8988T (cell line): Measurements from ENCODE around the gene PLEKHA6.
A peak's percentile ranks its signal among the peaks of the same experiment; 100 is the strongest.

Experiments
- DNase-seq: peaks from one replicate; pipeline ENCODE4 v3.0.0; 2011

Gene PLEKHA6

DNA sequence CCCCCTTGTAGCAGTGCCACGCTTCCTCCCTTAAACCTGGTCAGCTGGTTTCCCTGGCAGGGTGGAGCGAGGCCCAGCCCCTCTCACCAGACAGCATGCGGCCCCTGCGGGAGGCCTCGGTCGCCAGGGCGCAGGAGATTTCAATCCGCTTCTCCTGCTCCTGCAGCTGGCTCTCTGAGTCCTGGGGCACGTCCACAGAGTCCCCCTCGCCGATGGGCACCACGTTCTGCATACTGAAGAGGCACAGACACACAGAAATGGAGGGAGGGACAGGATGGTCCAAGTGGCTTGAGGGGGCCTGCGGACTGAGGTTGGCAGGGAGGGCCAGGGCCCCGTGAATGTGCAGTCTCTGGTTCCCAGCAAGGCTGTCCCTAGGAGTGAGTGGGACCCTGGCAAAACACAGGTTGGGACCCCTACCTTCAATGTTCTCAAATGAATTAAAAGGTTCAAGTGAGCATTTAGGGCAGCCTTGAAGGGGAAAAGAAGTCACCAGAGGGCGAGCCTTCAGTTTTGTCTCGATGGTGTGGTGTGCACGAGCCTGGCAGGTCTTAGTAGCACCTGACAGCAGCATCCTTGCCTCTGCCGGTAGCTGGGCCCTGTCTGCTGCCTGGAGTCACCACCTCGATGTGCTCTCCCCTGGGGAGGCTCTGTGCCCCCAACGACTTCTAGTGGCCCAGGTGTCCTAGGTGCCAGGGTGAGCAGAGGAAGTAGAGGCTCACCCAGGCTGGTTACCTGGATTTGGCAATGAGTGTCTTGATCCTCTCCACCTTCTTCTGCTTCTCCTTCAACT, 131.5 kb downstream of the PLEKHA6 start:
- no peak for DNase-seq

DNA sequence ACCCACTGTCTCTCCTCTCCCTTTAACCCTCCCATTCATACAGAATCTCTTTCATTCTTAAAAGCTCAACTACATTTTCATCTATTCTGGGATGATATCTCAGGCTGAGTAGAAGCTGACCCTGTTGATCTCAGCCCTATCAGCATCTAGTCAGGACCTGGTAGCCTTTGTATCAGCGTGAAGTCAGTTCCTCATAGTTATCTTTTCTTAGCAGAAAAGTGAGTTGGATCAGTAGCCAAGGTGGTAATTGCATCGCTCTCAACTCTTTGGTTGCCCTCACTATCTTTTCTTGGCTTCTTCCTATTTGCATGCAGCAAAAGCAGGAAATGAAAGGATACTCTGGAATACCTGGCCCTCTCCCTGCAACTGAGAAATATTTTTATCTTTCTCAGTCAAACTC, 132.4 kb downstream of the PLEKHA6 start:
- no peak for DNase-seq

DNA sequence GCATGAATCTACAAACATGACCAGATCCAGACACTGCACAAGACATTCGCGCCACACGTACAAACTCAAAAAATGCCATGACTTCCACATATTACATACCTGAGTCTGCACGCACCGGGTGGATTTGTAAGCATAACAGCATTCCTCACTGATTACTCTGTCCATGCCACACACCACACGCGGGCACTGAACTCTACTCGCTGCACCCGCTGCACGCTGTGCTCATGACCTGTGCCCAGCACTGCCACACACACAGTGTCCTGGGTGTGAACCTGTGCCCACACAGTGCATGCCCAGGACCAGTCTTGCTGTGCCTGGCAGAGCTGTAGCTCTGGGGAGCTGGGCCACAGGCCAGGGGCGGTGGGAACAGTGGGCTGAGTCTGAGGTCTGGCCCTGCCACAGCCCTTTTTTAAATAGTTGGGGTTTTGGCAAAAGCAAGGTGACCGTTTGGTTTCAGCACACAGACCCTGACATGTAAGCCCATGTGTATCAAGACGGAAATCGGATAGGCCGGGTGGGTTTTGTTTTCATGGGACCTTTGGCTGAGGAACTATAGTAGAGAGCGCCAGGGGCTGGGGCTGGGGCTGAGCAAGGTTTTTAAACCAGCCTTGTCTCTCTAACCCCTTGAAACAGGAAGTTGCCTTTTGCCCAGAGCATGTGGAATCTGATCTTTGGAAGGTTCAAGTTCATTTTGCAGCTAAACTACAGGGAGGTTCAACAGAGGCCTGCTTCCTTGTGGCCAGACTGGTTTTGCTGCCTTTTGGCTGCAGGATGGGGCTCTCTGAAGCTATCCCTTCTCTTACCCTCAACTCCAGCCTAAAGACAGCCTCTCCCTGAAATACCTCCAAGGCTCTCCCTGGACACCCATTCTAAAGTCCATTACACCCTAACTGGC, 133.6 kb downstream of the PLEKHA6 start:
- DNase-seq, result peak; percentile 65

DNA sequence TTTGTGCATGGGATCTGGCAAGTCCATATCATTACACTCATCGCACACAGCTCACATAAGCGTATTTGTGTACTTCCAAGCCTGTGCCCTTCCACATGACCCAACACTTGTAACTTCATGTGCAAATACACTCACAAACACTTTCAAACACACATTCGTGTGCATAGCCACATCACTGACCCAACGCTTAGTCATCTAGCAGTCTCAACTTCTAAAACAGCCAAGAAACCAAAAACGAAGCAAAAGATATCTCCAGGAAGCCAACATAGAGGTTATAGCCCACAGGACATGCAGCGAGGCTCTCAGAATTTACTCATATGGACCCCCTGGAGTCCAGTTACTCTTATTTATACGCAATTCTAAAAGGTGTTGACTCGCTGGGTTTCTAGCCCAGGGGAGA, 135.1 kb downstream of the PLEKHA6 start:
- DNase-seq, result no peak

DNA sequence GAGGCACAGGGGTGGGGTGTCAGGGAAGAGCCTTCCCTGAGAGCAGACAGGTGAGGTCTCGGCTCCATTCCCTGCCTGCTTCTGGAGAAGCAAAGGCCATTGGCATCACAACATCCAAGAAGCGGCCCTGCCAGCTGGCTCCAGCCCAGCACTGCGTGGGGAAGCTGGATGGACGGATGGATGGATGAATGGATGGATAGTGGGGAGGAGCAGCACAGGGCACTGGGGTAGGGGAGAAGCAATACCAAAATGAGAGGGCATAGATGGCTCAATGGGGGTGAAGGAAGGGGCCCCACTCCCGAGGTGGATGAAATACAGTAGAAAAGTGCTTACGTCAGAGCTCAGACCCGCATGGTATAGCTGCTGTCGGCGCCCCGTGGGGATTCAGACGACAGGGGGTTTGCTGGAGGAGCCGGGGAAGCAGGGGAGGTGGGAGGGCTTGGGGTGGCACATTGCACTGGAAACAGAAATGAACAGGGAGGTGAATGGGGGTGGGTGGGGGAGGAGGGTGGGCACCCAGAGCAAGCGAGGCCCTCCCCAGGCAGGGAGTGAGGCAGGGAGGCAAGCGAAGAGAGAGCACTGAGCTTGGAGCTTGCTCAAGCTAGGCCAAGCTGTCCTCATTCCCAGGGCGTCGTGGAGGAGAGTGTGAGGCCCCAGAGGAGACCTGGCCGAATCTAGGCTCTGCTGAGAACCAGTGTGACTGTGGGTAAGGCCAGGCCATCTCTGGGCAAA, 136.4 kb downstream of the PLEKHA6 start:
- no peak for DNase-seq

DNA sequence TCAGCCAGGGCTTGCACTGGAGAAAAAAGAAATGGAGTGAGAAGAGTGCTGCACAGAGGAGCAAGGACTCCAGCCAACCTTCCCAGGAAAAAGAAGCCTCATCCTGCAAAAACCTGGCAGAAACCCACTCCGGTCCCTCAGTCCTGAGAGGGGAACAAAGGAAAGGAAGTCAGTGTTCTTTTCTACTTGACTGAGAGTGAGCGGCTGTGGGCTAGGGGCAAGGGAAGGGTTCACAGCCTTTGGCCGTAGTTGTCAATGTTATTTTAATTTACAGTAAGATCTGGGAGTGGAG, 137.0 kb downstream of the PLEKHA6 start:
- no peak for DNase-seq

DNA sequence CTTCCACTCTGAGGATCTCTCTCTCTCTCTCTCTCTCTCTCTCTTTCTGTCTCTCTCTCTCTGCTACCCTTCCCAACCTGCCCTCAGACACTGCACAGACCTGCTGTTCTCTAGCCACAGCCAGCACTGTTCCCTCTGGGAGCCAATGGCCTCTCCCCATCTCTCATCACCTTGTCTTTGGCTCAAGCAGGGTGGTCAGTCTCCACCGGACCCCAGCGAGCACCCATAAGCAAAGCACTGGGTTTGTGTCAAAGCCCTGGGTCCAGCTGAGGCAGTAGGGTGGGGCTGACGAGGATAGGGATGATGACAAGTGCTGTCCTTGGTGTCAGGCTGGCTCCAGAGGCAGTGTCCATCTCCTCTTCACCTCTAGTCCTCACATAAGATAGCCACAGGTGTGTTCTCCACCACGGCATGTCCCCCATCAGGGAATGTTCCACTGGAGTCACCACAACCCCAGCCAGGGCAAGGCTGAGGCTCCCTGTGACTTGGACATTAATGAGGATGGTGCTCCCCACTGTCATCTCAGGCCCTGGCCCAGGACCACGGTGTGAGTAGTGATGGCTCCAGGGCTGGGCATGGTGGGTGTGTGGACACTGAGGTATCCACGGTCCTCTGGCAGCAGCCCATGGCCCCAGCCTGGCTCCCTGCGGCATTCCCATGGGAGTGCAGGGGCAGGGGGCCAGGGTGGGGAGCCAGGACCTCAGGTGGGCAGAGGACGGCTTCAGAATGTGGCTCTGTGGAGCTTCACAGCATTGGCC, 137.5 kb downstream of the PLEKHA6 start:
- no peak for DNase-seq

DNA sequence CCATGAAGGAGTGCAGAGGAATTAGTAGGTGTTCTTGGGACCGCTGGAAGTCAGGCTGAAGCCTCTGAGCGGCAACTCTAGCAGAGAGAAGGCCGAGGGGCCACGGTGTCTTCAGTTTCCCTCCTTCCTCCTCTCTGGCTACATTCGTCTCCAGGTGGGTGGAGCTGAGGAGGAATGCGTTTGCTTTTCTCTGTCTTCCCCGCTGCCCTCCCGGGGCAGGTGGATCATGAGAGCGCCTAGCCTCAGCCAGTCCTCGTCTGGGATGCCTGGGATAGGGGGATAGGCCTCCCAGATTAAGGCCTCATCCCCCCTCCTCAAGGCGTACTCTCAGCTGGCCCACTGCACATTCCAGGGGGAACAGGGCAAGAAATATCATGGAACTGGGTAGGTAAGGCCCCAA, 138.5 kb downstream of the PLEKHA6 start:
- no peak for DNase-seq

DNA sequence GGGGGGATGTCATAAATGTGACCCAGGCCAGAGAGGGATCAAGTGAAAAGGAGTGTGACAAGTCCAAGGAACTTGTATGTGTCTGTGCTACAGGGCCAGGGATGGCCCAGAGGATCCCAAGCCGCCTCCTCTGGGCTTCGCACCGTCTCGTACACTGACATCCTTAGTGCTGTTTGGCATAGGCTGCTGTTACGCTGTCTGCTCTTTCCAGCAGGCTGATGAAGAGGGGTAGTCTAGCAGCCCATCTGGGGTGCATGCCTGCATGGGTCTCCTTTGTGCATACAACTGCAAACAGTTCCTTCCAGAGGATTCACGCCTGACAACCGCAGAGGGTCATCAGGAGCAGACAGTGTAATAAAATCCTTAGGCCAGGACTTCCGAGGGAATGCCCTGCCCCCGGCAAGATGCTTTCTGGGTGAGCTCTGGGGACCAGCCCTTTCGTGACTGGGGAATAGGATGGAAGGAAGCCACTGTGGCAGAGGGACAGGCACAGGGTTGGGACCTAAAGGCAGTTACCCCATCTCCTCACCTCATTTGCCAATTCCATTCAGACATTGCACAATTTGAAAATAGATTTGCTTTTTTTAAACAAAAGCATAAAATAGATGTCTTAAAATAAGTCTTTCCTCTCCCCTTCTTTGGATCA, 139.6 kb downstream of the PLEKHA6 start:
- DNase-seq, result no peak

DNA sequence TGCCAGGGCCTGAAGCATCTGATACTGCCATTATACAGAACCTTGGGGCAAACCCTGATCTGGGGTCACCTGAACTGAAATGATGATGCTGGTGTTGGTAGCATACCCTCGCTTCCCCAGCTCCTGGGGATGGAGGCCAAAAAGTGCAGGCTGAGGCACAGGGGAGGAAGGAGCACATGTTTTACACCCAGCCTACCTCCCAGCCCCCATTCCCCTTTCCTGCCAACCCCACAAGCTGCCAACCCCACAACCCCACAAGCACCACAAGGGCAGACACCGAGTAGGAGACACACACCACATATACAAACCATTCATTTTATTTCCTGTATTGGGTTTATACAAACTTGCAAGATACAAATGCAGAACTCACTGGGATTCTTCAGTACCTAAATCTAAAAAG, 141.2 kb downstream of the PLEKHA6 start:
- DNase-seq, result no peak

DNA sequence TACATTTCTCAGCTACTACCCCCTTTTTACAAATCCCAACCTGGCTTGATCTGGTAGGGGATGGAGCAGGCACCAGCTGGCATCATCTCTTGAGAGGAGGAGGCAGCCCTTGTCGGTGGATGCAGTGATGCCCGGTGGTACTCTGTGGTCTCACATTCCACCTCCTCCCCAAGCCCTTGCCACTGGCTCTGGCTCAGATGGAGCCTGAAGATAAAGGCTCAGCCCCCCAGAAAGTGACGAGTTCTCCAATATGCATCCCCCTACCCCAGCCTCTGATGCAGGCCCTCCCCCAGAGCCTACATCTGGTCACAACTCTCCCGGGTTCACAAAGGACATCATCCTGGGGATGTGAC, 142.1 kb downstream of the PLEKHA6 start:
- DNase-seq, result no peak

DNA sequence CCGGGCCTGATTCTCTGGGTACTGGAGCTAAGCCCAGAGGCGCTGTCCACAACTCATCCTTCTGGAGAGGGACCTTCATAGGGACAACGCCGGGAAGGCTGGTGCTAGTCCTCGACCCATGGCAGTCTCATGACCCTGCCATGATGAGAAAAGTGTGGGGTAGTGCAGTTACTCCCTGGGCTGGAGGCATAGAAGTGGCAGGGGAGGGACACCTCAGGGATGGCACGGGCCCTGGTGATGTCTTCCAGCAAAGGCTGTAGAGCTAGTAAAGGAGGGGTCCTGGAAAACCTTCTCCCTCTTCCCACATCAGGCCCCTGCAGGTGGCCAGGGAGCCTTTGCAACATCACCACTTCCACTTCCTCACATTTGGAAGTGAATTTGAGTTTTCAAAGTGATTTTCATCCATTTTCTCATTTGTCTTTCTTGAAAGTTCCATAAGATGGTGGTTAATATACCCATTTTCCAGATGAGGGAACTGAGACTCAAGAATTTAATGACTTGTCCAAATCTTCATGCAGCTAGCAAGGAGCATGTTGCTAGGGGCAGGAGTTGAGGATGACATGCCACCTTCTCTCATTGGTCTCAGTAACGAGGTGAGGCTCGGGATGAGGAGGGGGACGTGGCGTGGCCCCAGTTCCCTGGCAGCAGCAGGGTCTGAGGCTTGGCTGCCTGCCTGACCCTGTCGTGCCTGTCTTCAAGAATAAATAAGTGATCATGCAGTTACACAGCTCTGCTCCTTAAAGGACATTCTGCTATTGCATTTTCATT, 142.7 kb downstream of the PLEKHA6 start:
- DNase-seq, result no peak

DNA sequence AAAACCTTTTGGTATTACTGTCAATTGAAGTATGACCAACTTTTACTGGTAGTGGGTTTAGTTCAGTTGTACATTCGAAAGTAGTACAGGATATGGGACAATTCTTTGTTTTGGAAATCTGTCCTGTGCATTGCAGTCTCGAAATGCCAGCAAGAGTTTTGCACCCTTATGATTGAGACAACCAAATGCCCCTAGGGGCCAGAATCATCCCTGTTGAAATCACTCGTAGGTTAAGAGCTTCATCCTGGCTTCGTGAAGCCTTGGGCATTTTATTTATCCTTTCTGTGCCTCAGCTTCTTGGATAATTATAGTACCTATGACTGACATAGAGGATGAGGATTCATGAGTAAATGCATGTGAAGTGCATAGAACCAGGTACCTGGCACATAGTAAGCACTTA, 143.5 kb downstream of the PLEKHA6 start:
- no peak for DNase-seq

DNA sequence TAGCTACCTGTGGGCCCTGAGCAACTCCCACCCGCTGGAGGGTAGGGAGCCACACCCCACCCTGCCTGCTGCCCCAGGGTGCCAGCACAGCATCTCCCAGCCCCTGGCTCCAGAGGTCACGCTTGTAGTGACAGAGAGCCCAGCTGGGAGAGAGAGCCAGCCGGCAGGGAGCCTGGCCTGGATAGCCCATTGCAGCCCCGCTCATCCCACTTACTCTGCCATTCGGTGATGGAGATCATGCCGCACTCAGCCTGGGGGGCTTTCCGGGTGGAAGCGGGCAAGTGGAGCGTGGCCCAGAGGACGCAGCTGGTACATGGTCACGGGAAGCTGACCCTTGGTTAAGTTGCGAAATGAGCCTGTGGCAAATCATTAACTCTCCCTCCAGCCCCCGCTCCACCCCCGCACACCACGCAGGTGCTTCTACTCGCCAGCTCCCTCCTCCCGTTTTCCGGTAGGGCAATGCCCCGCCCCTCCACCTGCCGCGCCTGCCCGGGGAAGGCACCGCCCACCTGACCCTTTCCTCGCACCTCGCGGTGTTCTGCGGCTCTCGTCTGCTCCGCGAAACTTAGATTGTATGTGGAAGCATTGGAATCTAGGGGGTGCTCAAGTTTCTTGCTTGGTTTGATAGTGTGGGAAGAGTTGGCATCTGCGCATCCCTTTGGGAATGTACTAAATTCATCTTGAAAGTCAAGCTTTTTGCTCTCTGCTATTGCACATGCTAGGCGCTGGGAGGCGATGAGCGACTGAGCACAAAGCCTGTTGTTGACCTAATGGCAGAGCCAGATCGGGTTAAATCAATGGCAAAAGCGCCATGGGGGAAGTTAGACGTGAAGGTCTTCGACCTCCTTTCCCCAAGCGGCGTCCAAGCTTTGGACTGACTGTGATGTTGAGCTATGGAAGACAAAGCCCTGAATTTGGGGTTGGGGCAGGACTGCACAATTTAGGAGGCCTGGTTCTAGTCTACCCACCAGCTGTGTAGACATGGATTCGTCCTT, 145.8 kb downstream of the PLEKHA6 start, which contains the start of gene GOLT1A:
GOLT1A (minus strand) TSS at position 321 of the 995 bp plus-strand sequence; CDS start at position 239, 82 bp downstream.
- DNase-seq, result peak; percentile 55

DNA sequence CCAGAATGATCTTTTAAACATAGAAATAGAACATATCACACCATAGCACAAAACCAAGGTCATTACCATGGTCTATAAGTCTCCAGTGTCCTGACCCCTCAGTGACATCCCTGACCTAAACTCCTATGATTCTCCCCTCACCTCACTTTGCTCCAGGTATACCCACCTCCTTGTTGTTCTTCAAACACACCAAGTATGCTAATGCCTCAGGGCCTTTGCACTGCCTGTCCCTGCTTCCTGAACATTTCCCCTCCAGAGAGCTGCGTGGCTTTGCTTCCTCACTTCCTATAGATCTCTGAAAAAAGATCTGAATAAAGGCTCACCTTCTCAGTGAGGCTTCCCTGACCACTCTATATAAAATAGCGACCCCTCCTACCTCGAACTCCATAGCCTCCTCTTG, 147.0 kb downstream of the PLEKHA6 start:
- no peak for DNase-seq

DNA sequence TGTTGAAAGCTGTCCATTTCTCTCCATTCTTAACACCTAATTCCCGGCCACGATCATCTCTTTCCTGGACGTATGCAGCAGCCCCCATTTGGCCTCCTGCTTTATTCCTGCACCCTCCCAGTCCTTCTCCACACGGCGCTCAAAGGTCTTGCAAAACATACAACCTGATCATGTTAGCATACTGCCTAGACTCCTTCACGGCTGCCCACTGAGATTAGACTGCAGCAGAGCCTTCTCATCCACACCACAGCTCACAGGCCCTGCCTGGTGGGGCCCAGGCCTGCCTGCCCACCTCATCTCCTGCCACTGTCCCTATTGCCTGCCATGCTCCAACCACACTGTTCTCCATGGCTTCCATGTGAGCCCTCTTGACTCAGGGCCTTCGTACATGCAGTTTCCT, 148.7 kb downstream of the PLEKHA6 start:
- no peak for DNase-seq

DNA sequence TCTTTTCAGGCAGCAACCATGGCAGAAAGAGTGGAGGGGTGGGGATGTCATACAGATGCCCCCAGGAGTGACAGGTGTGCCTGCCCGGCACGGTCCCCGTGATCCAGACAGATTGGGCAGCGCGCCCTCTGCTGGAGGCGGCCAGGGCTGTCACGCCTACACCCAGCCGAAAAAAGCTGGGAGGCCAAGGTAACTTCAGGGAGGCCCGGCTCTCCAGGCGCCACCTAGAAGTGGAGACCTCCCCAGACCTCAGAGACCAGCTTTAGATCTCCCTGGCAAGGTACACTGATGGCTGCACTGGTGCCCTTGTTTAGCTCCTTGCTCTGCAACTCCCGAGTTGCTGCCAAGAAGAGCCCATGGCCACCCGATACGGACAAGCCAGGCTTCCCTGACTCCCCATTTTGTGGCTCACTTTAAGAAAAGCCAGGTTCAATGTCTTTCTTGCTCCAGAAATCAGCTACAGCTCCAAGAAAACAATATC, 152.6 kb downstream of the PLEKHA6 start:
- DNase-seq, result peak; percentile 70

DNA sequence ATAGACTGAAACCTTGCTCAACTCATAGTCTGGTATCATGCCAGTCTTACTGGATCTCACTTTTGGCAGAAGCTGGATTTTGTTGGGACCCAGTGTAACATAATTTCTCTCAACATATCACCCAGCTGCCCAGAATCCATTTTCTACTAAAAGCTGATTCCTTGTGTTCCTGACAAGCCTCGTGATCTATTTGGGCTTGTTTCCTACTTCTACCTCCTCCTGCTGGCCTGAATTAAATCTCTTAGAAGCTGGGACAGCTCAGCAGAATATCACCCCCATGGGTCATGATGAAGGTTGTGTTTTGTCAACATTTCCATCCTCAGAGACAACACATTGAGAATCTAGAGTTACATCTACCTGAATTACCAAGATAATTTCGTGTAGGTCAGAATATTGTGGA, 153.6 kb downstream of the PLEKHA6 start:
- no peak for DNase-seq

DNA sequence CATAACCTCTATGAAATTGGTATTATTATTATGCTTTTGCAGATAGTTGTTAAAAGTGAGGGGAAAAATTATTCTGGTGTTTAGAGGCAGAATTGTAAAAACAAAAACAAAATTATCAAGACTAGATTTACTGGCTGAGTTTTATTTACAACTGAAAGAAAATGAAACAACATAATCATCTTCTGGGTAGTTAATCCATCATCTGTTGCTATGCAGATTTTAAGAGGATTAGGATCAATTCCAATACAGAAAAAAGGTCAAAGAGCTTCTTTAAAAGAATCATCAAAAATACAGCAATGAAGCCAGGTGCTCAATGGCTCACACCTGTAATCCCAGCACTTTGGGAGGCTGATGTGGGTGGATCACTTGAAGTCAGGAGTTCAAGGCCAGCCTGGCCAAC, 154.2 kb downstream of the PLEKHA6 start:
- no peak for DNase-seq

DNA sequence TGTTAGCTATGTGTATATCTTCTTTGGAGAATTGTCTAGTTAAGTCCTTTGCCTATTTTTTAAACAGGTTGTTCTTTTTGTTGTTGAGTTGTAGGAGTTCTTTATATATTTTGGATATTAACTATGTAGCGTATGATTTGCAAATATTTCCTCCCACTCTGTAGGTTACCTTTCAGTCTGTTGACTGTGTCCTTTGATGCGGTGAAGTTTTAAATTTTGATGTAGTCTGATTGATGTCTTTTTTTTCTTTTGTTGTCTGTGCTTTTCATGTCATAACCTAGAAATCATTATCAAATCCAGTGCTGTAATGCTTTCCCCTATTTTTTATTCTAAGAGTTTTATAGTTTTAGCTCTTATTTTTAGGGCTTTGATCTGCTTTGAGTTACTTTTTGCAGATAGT, 154.8 kb downstream of the PLEKHA6 start:
- no peak for DNase-seq
